MM.1S (cell line): ENCODE measurements around the gene PDK1.

Experiments used
- DNase-seq: peaks from one replicate; pipeline ENCODE4 v3.0.0-alpha.2; 2015
- H2AFZ ChIP-seq: fragments of 300-600 bp; sonication (generic); 2 replicates; pipeline ENCODE4 v1.6.0; 2016; ENCODE audit warnings: antibody characterized with exemption, low read length
- H3F3A ChIP-seq: fragments of 300-600 bp; sonication (generic); 2 replicates; pipeline ENCODE4 v1.6.1; 2016; ENCODE audit warnings: mild to moderate bottlenecking, antibody characterized with exemption, low read length, moderate library complexity, mixed read lengths; ENCODE audit not compliant: insufficient read depth
- H3K27ac ChIP-seq: fragments of 300-600 bp; sonication (generic); 2 replicates; pipeline ENCODE4 v1.5.1; 2016; ENCODE audit warnings: mild to moderate bottlenecking, low read length
- H3K27me3 ChIP-seq: fragments of 300-600 bp; sonication (generic); replicated peaks from 2 replicates; pipeline ENCODE4 v1.6.0; 2016; ENCODE audit warnings: low read length; ENCODE audit not compliant: insufficient read depth
- H3K36me3 ChIP-seq: fragments of 300-600 bp; sonication (generic); replicated peaks from 2 replicates; pipeline ENCODE4 v1.6.1; 2016; ENCODE audit warnings: mild to moderate bottlenecking, low read length, mixed read lengths; ENCODE audit not compliant: insufficient read depth
- H3K4me1 ChIP-seq: fragments of 300-600 bp; sonication (generic); 2 replicates; pipeline ENCODE4 v1.6.1; 2016; ENCODE audit warnings: low read length, mixed read lengths
- H3K4me2 ChIP-seq: fragments of 300-600 bp; sonication (generic); 2 replicates; pipeline ENCODE4 v1.6.0; 2016; ENCODE audit warnings: low read depth, low read length
- H3K4me3 ChIP-seq: fragments of 300-600 bp; sonication (generic); 2 replicates; pipeline ENCODE4 v1.5.1; 2016; ENCODE audit warnings: low read length, mixed read lengths
- H3K79me2 ChIP-seq: fragments of 300-600 bp; sonication (generic); 2 replicates; pipeline ENCODE4 v1.6.1; 2016; ENCODE audit warnings: mixed run types, low read length, mixed read lengths
- H3K9ac ChIP-seq: fragments of 300-600 bp; sonication (generic); 2 replicates; pipeline ENCODE4 v1.6.1; 2016; ENCODE audit warnings: low read length, mixed read lengths
- H3K9me2 ChIP-seq: fragments of 300-600 bp; sonication (generic); replicated peaks from 2 replicates; pipeline ENCODE4 v1.6.1; 2016; ENCODE audit warnings: mild to moderate bottlenecking, low read length, mixed read lengths; ENCODE audit not compliant: insufficient read depth
- H3K9me3 ChIP-seq: fragments of 300-600 bp; sonication (generic); replicated peaks from 2 replicates; pipeline ENCODE4 v1.6.1; 2016; ENCODE audit warnings: mild to moderate bottlenecking, low read length, mixed read lengths; ENCODE audit not compliant: insufficient read depth
- H4K20me1 ChIP-seq: fragments of 300-600 bp; sonication (generic); 2 replicates; pipeline ENCODE4 v1.6.1; 2016; ENCODE audit warnings: mild to moderate bottlenecking, low read length, moderate library complexity, mixed read lengths; ENCODE audit not compliant: insufficient read depth
- CTCF ChIP-seq: fragments of 300-600 bp; sonication (generic); IDR thresholded peaks from 2 replicates; pipeline ENCODE4 v1.5.1; 2016; ENCODE audit warnings: antibody characterized with exemption, low read length, mixed read lengths
- EZH2 ChIP-seq: fragments of 300-600 bp; sonication (generic); optimal IDR thresholded peaks from 2 replicates; pipeline ENCODE3; 2017; ENCODE audit warnings: low read depth, mild to moderate bottlenecking, antibody characterized with exemption, low read length, mixed read lengths
- EZH2phosphoT487 ChIP-seq: fragments of 300-600 bp; sonication (generic); IDR thresholded peaks from 2 replicates; pipeline ENCODE4 v1.6.1; 2018; ENCODE audit warnings: antibody characterized with exemption, low read length

PDK1 gene

GRCh38 chr2:172555272-172555521, 693 bp upstream of the PDK1 start:
- Histone ChIP-seq H4K20me1 (no peaks in the 10 kb centered on the region), H3F3A (peaks cover 49% of the 10 kb centered on the region), H3K9me2 (no peaks in the 10 kb centered on the region), H3K4me3 (peak overlapping the region; percentile 86), H2AFZ (peak overlapping the region; percentile 69), H3K9me3 (no peaks in the 10 kb centered on the region), H3K36me3 (no peaks in the 10 kb centered on the region), H3K4me1 (peaks cover 48% of the 10 kb centered on the region), H3K9ac (peak overlapping the region; percentile 84), H3K79me2 (peaks cover 97% of the 10 kb centered on the region), H3K27ac (peak overlapping the region; percentile 90), H3K27me3 (no peaks in the 10 kb centered on the region), H3K4me2 (peak overlapping the region; percentile 61)
- TF ChIP-seq CTCF (no peak), EZH2phosphoT487 (no peak), EZH2 (no peak)
- no peak for DNase-seq

- Histone ChIP-seq H3K36me3 (no peaks in the 10 kb centered on the region), H3K4me3 (peak overlapping the region; percentile 86), H3K9me2 (no peaks in the 10 kb centered on the region), H3F3A (peaks cover 54% of the 10 kb centered on the region), H2AFZ (0 out of 2 replicates have a peak overlapping the region, but pooled peaks have one; percentile 34), H4K20me1 (no peaks in the 10 kb centered on the region), H3K4me1 (peaks cover 44% of the 10 kb centered on the region), H3K9me3 (no peaks in the 10 kb centered on the region), H3K27ac (peak overlapping the region; percentile 90), H3K27me3 (no peaks in the 10 kb centered on the region), H3K4me2 (peak overlapping the region; percentile 82), H3K9ac (peak overlapping the region; percentile 84), H3K79me2 (peaks cover 98% of the 10 kb centered on the region)
- peak; percentile 91 for DNase-seq
- TF ChIP-seq EZH2, result no peak
- TF ChIP-seq CTCF, result no peak
- no peak for TF ChIP-seq EZH2phosphoT487
Observed at GRCh38 chr2:172556284-172557033, 569 bp downstream of the PDK1 start.

- peak overlapping the region; percentile 86 for H3K4me3 ChIP-seq
- H3K9ac ChIP-seq, result peak overlapping the region; percentile 84
- H3K9me2 ChIP-seq, result no peaks in the 10 kb centered on the region
- no peaks in the 10 kb centered on the region for H3K27me3 ChIP-seq
- no peak overlapping the region for H2AFZ ChIP-seq
- no peaks in the 10 kb centered on the region for H3K9me3 ChIP-seq
- TF ChIP-seq CTCF (no peak), EZH2 (no peak), EZH2phosphoT487 (no peak)
- peak overlapping the region; percentile 90 for H3K27ac ChIP-seq
- H3K79me2 ChIP-seq, result peaks cover 98% of the 10 kb centered on the region
- peaks cover 42% of the 10 kb centered on the region for H3K4me1 ChIP-seq
- H3K4me2 ChIP-seq, result peak overlapping the region; percentile 82
- peak; percentile 36 for DNase-seq
- H4K20me1 ChIP-seq, result no peaks in the 10 kb centered on the region
- H3F3A ChIP-seq, result peaks cover 63% of the 10 kb centered on the region
- H3K36me3 ChIP-seq, result peaks cover 9% of the 10 kb centered on the region; the same call in 1 of the 2 replicates
Observed at GRCh38 chr2:172558372-172558771, 2.5 kb downstream of the PDK1 start.
